Measurements from ENCODE around the gene PCBP1.
"Not testable (repeated sequence)": the region's sequence is repeated elsewhere in the genome, so short reads cannot be mapped to it uniquely, and the experiment has no call there.

The PCBP1 gene

GRCh38 chr2:70091816-70092215 is 4.5 kb downstream of the PCBP1 start:
- Histone ChIP-seq H2AK5ac (ENCODE audit: low read length) (no peak overlapping the region), H3K4me2 (ENCODE audit: low read length) (no peak overlapping the region), H3K9ac (ENCODE audit: low read length) (no peak overlapping the region), H3K36me3 (ENCODE audit: control insufficient read depth in 1 of 2, insufficient read depth in 2 of 2, low read length in 2 of 2) (peaks cover 7% of the 10 kb centered on the region in 2 experiments), H3K4me3 (ENCODE audit: low read depth, low read length) (no peak overlapping the region), H2BK120ac (ENCODE audit: insufficient read depth, low read length, poor library complexity) (no peak overlapping the region), H3K18ac (ENCODE audit: low read length) (no peak overlapping the region), H4K8ac (ENCODE audit: low read depth, low read length) (no peak overlapping the region), H3K14ac (ENCODE audit: low read length) (no peak overlapping the region), H3K23ac (ENCODE audit: low read length) (no peak overlapping the region), H3K79me1 (ENCODE audit: low read length) (peaks cover 20% of the 10 kb centered on the region), H3K4me1 (ENCODE audit: control insufficient read depth in 1 of 2, insufficient read depth in 2 of 2, low read length in 2 of 2) (no peaks in the 10 kb centered on the region), H3K4ac (ENCODE audit: low read depth, low read length) (no peak overlapping the region), H2BK5ac (ENCODE audit: low read depth, low read length, poor library complexity) (no peak overlapping the region), H3K27me3 (ENCODE audit: insufficient read depth, low read length) (no peaks in the 10 kb centered on the region), H4K12ac (ENCODE audit: low read depth, low read length) (no peak overlapping the region), H3K79me2 (ENCODE audit: control insufficient read depth, insufficient read depth, low read length, poor library complexity) (peaks cover 15% of the 10 kb centered on the region), H2BK12ac (ENCODE audit: low read length) (no peak overlapping the region), H4K91ac (ENCODE audit: low read depth, low read length) (no peak overlapping the region), H2AFZ (ENCODE audit: insufficient read depth, low read length, poor library complexity) (no peak overlapping the region), H3K9me3 (ENCODE audit: insufficient read depth, low read depth, low read length) (no peaks in the 10 kb centered on the region), H3K27ac (ENCODE audit: low read depth, low read length) (no peak overlapping the region)
- no CpG with 5 or more reads among the region's 7 CpGs for WGBS (ENCODE audit: extremely low coverage, insufficient coverage, insufficient read length)
- DNase-seq = no peak

- H4K8ac ChIP-seq (ENCODE audit: low read depth, low read length); H3K9me3 ChIP-seq (ENCODE audit: insufficient read depth, low read depth, low read length); H3K18ac ChIP-seq (ENCODE audit: low read length); H2AFZ ChIP-seq (ENCODE audit: insufficient read depth, low read length, poor library complexity); H2AK5ac ChIP-seq (ENCODE audit: low read length); H3K4me3 ChIP-seq (ENCODE audit: low read depth, low read length); DNase-seq; H4K91ac ChIP-seq (ENCODE audit: low read depth, low read length); H2BK5ac ChIP-seq (ENCODE audit: low read depth, low read length, poor library complexity); H4K12ac ChIP-seq (ENCODE audit: low read depth, low read length); H3K4me1 ChIP-seq (ENCODE audit: control insufficient read depth in 1 of 2, insufficient read depth in 2 of 2, low read length in 2 of 2); H3K23ac ChIP-seq (ENCODE audit: low read length); H2BK12ac ChIP-seq (ENCODE audit: low read length); H2BK120ac ChIP-seq (ENCODE audit: insufficient read depth, low read length, poor library complexity); H3K79me2 ChIP-seq (ENCODE audit: control insufficient read depth, insufficient read depth, low read length, poor library complexity); H3K14ac ChIP-seq (ENCODE audit: low read length); H3K9ac ChIP-seq (ENCODE audit: low read length); H3K36me3 ChIP-seq (ENCODE audit: control insufficient read depth in 1 of 2, insufficient read depth in 2 of 2, low read length in 2 of 2); H3K27me3 ChIP-seq (ENCODE audit: insufficient read depth, low read length); H3K4me2 ChIP-seq (ENCODE audit: low read length); H3K27ac ChIP-seq (ENCODE audit: low read depth, low read length); H3K4ac ChIP-seq (ENCODE audit: low read depth, low read length): not testable (repeated sequence)
- WGBS (ENCODE audit: extremely low coverage, insufficient coverage, insufficient read length) = no CpG with 5 or more reads among the region's 12 CpGs
- H3K79me1 ChIP-seq (ENCODE audit: low read length) = peaks cover 13% of the 10 kb centered on the region
Measured at GRCh38 chr2:70092576-70093243, 5.4 kb downstream of the PCBP1 start.

GRCh38 chr2:70094171-70094977 is 7.1 kb downstream of the PCBP1 start:
- H3K9me3 ChIP-seq (ENCODE audit: insufficient read depth, low read depth, low read length) = no peaks in the 10 kb centered on the region
- DNase-seq = no peak
- H3K79me2 ChIP-seq (ENCODE audit: control insufficient read depth, insufficient read depth, low read length, poor library complexity) = no peaks in the 10 kb centered on the region
- H3K4ac ChIP-seq (ENCODE audit: low read depth, low read length) = no peak overlapping the region
- H2AK5ac ChIP-seq (ENCODE audit: low read length) = no peak overlapping the region
- no peaks in the 10 kb centered on the region for H3K27me3 ChIP-seq (ENCODE audit: insufficient read depth, low read length)
- H3K4me3 ChIP-seq (ENCODE audit: low read depth, low read length) = no peak overlapping the region
- no peak overlapping the region for H3K4me2 ChIP-seq (ENCODE audit: low read length)
- no CpG with 5 or more reads among the region's 5 CpGs for WGBS (ENCODE audit: extremely low coverage, insufficient coverage, insufficient read length)
- H4K12ac ChIP-seq (ENCODE audit: low read depth, low read length) = no peak overlapping the region
- no peak overlapping the region for H3K27ac ChIP-seq (ENCODE audit: low read depth, low read length)
- no peak overlapping the region for H2AFZ ChIP-seq (ENCODE audit: insufficient read depth, low read length, poor library complexity)
- no peak overlapping the region for H2BK5ac ChIP-seq (ENCODE audit: low read depth, low read length, poor library complexity)
- no peak overlapping the region for H2BK120ac ChIP-seq (ENCODE audit: insufficient read depth, low read length, poor library complexity)
- no peak overlapping the region for H3K23ac ChIP-seq (ENCODE audit: low read length)
- H3K36me3 ChIP-seq (ENCODE audit: control insufficient read depth in 1 of 2, insufficient read depth in 2 of 2, low read length in 2 of 2) = no peaks in the 10 kb centered on the region
- peak overlapping the region; percentile 30 for H2BK12ac ChIP-seq (ENCODE audit: low read length)
- no peak overlapping the region for H4K8ac ChIP-seq (ENCODE audit: low read depth, low read length)
- H3K14ac ChIP-seq (ENCODE audit: low read length) = no peak overlapping the region
- no peaks in the 10 kb centered on the region for H3K4me1 ChIP-seq (ENCODE audit: control insufficient read depth in 1 of 2, insufficient read depth in 2 of 2, low read length in 2 of 2)
- H3K18ac ChIP-seq (ENCODE audit: low read length) = no peak overlapping the region
- no peak overlapping the region for H4K91ac ChIP-seq (ENCODE audit: low read depth, low read length)
- no peak overlapping the region for H3K9ac ChIP-seq (ENCODE audit: low read length)
- H3K79me1 ChIP-seq (ENCODE audit: low read length) = peaks cover under 1% of the 10 kb centered on the region

GRCh38 chr2:70094978-70095719 is 7.9 kb downstream of the PCBP1 start:
- Histone ChIP-seq H4K8ac (ENCODE audit: low read depth, low read length) (no peak overlapping the region), H3K4me1 (ENCODE audit: control insufficient read depth in 1 of 2, insufficient read depth in 2 of 2, low read length in 2 of 2) (no peaks in the 10 kb centered on the region), H2BK5ac (ENCODE audit: low read depth, low read length, poor library complexity) (no peak overlapping the region), H3K18ac (ENCODE audit: low read length) (no peak overlapping the region), H4K12ac (ENCODE audit: low read depth, low read length) (no peak overlapping the region), H3K14ac (ENCODE audit: low read length) (no peak overlapping the region), H3K27me3 (ENCODE audit: insufficient read depth, low read length) (no peaks in the 10 kb centered on the region), H3K4ac (ENCODE audit: low read depth, low read length) (no peak overlapping the region), H3K4me2 (ENCODE audit: low read length) (no peak overlapping the region), H3K9ac (ENCODE audit: low read length) (no peak overlapping the region), H3K9me3 (ENCODE audit: insufficient read depth, low read depth, low read length) (no peaks in the 10 kb centered on the region), H3K79me1 (ENCODE audit: low read length) (no peaks in the 10 kb centered on the region), H2AFZ (ENCODE audit: insufficient read depth, low read length, poor library complexity) (no peak overlapping the region), H2BK12ac (ENCODE audit: low read length) (no peak overlapping the region), H3K27ac (ENCODE audit: low read depth, low read length) (no peak overlapping the region), H3K79me2 (ENCODE audit: control insufficient read depth, insufficient read depth, low read length, poor library complexity) (no peaks in the 10 kb centered on the region), H4K91ac (ENCODE audit: low read depth, low read length) (no peak overlapping the region), H2AK5ac (ENCODE audit: low read length) (no peak overlapping the region), H2BK120ac (ENCODE audit: insufficient read depth, low read length, poor library complexity) (no peak overlapping the region), H3K4me3 (ENCODE audit: low read depth, low read length) (no peak overlapping the region), H3K36me3 (ENCODE audit: control insufficient read depth in 1 of 2, insufficient read depth in 2 of 2, low read length in 2 of 2) (no peaks in the 10 kb centered on the region), H3K23ac (ENCODE audit: low read length) (no peak overlapping the region)
- DNase-seq = no peak
- no CpG with 5 or more reads among the region's 5 CpGs for WGBS (ENCODE audit: extremely low coverage, insufficient coverage, insufficient read length)
